ENCODE data around the gene PTDSS2. TPM values are rescaled to one million over a fixed set of nuclear protein-coding genes. Genes with fewer than 3 reads are reported as not detected.
A peak's percentile ranks its signal among the peaks of the same experiment; 100 is the strongest.

PTDSS2 gene
- total and polyA plus RNA-seq, 9 of the 15 experiments (the other 6 are each of a cell fraction or from before 2014, with no cell fraction given) = 0.45 to 53.9 (median 17.2) TPM

GRCh38 chr11:526192-526591 is 76.1 kb downstream of the PTDSS2 start:
- DNase-seq (ENCODE audit: extremely low read depth in 1 of 4, low spot score in 3 of 4) (no peak), ATAC-seq (no peak), FAIRE-seq (no peak)
- in situ Hi-C loops (cut with MboI) = no loop called here
- H3K36me3 ChIP-seq (ENCODE audit: control insufficient read depth, insufficient read depth, low read length) = peaks cover 4% of the 10 kb centered on the region; the same call in 1 of the 3 replicates
- WGBS (ENCODE audit: insufficient coverage, low coverage, missing lambda C conversion rate) = 58% methylated on average over 17 of the region's 17 CpGs
- H3K4me1 ChIP-seq (replicated peaks in 1 of 2; ENCODE audit: control insufficient read depth in 2 of 2, insufficient read depth in 2 of 2, low read length in 2 of 2) = peaks cover 0 to 34% of the 10 kb centered on the region in 2 experiments; a peak in 2 of 5 replicates
- peak overlapping the region in 1 of 2 experiments; percentile 28; a peak in 1 of 4 replicates for H3K9ac ChIP-seq (ENCODE audit: insufficient read depth in 1 of 2, low read depth in 2 of 2, low read length in 2 of 2)
- no peak overlapping the region for H3K4me2 ChIP-seq (ENCODE audit: insufficient read depth, low read length)
- no peaks in the 10 kb centered on the region for H4K20me1 ChIP-seq (replicated peaks; ENCODE audit: control insufficient read depth, insufficient read depth, low read length)
- no peaks in the 10 kb centered on the region for H3K27me3 ChIP-seq (ENCODE audit: control insufficient read depth in 2 of 2, insufficient read depth in 2 of 2, low read length in 2 of 2)
- no peak for TF ChIP-seq ZNF280B (CRISPR knock-in tag; IDR thresholded peaks at IDR 0.05)
- H3K9me3 ChIP-seq (replicated peaks; ENCODE audit: control insufficient read depth, insufficient read depth, low read depth, low read length) = 0 out of 2 replicates have a peak, but pooled peaks cover 1% of the 10 kb centered on the region
- ChIA-PET POLR2A (no interaction called here), CTCF (ENCODE audit: low intra/inter-chr PET ratio) (no interaction called here)
- no peaks in the 10 kb centered on the region for H3K9me1 ChIP-seq (ENCODE audit: control insufficient read depth, insufficient read depth, low read length)
- no peaks in the 10 kb centered on the region for H3K79me2 ChIP-seq (ENCODE audit: control insufficient read depth, insufficient read depth, low read length)
- H3K4me3 ChIP-seq = no peak overlapping the region
- H3K27ac ChIP-seq (ENCODE audit: extremely low read depth, low read depth, low read length) = no peak overlapping the region
- no peak overlapping the region for H2AFZ ChIP-seq (ENCODE audit: low read depth, low read length)
- no TSS peak for BruUV-seq (replicated peaks)
- intact Hi-C loops (cut with micrococcal nuclease) = no loop called here

DNA sequence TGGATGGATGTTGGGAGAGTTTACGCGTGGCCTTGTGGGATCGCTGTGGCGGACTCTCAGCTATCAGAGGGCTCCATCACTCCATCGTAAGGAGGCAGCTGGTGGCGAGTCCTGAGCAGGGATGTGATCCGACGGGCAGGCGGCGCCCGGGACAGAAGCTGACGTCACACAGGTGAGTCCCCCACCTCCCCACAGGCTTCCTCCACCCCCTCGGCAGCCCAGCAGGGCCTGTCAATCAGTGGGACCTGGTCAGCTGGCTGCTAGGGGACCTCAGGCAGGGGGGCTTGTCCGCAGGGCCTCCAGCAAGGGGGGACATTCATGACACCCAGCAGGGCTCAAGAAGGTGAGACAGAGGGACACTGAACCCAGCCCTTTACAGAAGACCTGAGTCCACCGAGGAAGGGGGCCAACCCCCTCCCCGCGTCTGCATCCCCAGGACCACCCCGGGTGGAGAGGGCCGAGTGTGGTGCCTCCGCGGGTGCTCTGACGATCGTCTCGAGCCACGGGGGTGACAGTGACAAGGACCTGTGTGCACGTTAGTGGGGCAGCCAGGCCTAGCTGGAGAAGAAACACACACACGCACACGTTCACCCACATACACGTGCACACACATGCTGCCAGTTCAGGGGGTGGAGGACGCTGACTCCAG is 78.2 kb downstream of the PTDSS2 start:
- no TSS peak for BruUV-seq (replicated peaks)
- Histone ChIP-seq H3K9me3 (replicated peaks; ENCODE audit: control insufficient read depth, insufficient read depth, low read depth, low read length) (0 out of 2 replicates have a peak, but pooled peaks cover 1% of the 10 kb centered on the region), H3K9ac (ENCODE audit: insufficient read depth in 1 of 2, low read depth in 2 of 2, low read length in 2 of 2) (peak overlapping the region in 1 of 2 experiments; percentile 48; a peak in 1 of 4 replicates), H3K36me3 (ENCODE audit: control insufficient read depth, insufficient read depth, low read length) (peaks cover 23% of the 10 kb centered on the region; the same call in 1 of the 3 replicates), H3K4me1 (replicated peaks in 1 of 2; ENCODE audit: control insufficient read depth in 2 of 2, insufficient read depth in 2 of 2, low read length in 2 of 2) (peaks cover 0 to 52% of the 10 kb centered on the region in 2 experiments; a peak in 3 of 5 replicates), H4K20me1 (replicated peaks; ENCODE audit: control insufficient read depth, insufficient read depth, low read length) (no peaks in the 10 kb centered on the region), H3K79me2 (ENCODE audit: control insufficient read depth, insufficient read depth, low read length) (0 out of 3 replicates have a peak, but pooled peaks cover under 1% of the 10 kb centered on the region), H3K27me3 (ENCODE audit: control insufficient read depth in 2 of 2, insufficient read depth in 2 of 2, low read length in 2 of 2) (no peaks in the 10 kb centered on the region), H3K27ac (ENCODE audit: extremely low read depth, low read depth, low read length) (no peak overlapping the region), H3K4me3 (no peak overlapping the region), H3K4me2 (ENCODE audit: insufficient read depth, low read length) (no peak overlapping the region), H3K9me1 (ENCODE audit: control insufficient read depth, insufficient read depth, low read length) (no peaks in the 10 kb centered on the region), H2AFZ (ENCODE audit: low read depth, low read length) (no peak overlapping the region)
- TF ChIP-seq, protein P1, sequence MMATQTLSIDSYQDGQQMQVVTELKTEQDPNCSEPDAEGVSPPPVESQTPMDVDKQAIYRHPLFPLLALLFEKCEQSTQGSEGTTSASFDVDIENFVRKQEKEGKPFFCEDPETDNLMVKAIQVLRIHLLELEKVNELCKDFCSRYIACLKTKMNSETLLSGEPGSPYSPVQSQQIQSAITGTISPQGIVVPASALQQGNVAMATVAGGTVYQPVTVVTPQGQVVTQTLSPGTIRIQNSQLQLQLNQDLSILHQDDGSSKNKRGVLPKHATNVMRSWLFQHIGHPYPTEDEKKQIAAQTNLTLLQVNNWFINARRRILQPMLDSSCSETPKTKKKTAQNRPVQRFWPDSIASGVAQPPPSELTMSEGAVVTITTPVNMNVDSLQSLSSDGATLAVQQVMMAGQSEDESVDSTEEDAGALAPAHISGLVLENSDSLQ (IDR thresholded peaks at IDR 0.05) = 0 out of 2 replicates have a peak, but pooled peaks have one; percentile 44
- no peak for TF ChIP-seq NONO (IDR thresholded peaks at IDR 0.05; ENCODE audit: low read depth in 2 of 2, low read length in 1 of 2)
- TF ChIP-seq ZFP36 (IDR thresholded peaks at IDR 0.05; ENCODE audit: low read depth, low read length, partially characterized antibody) = no peak
- peak; percentile 43; the same call in 1 of the 2 replicates for TF ChIP-seq POLR2G (IDR thresholded peaks at IDR 0.05; ENCODE audit: low read depth, low read length)
- no peak for TF ChIP-seq STAG1 (CRISPR knock-in tag; IDR thresholded peaks at IDR 0.05; ENCODE audit: borderline replicate concordance)
- intact Hi-C loops (cut with micrococcal nuclease) (no loop called here), in situ Hi-C loops (cut with MboI) (no loop called here)
- CTCF ChIA-PET (ENCODE audit: low intra/inter-chr PET ratio) = no interaction called here
- POLR2A ChIA-PET = no interaction called here
- ATAC-seq = no peak
- DNase-seq (ENCODE audit: extremely low read depth in 1 of 4, low spot score in 3 of 4) = no peak
- 91% methylated on average over 27 of the region's 30 CpGs for WGBS (ENCODE audit: insufficient coverage, low coverage, missing lambda C conversion rate)
- no peak for FAIRE-seq
